PFSK-1 (cell line): ENCODE data around the gene USHBP1.

Experiments used
- FOXP2 ChIP-seq: optimal IDR thresholded peaks from 2 replicates; pipeline ENCODE3; 2011; ENCODE audit warnings: borderline replicate concordance, control low read depth, inconsistent platforms; ENCODE audit not compliant: insufficient read depth; ENCODE audit errors: extremely low read length, extremely low read depth
- POLR2AphosphoS5 ChIP-seq: IDR thresholded peaks from 2 replicates; pipeline ENCODE4 v1.6.1; 2012; ENCODE audit warnings: low read depth, mild to moderate bottlenecking, control low read depth, low read length, moderate library complexity
- SIN3A ChIP-seq: IDR thresholded peaks from 2 replicates; pipeline ENCODE4 v1.6.1; 2012; ENCODE audit warnings: mild to moderate bottlenecking, low read length, moderate library complexity, borderline replicate concordance; ENCODE audit not compliant: insufficient read depth
- TAF1 ChIP-seq: IDR thresholded peaks from 2 replicates; pipeline ENCODE4 v1.6.1; 2012; ENCODE audit warnings: low read length, control low read depth, borderline replicate concordance; ENCODE audit not compliant: insufficient read depth
- TF ChIP-seq, protein P1 (sequence below), 2 experiments: IDR thresholded peaks; 2 replicates each; pipeline versions ENCODE4 v1.6.1 to v1.8.0; 2011 to 2012; ENCODE audit warnings: low read depth in 2 of 2, low read length in 2 of 2, control low read depth in 1 of 2, inconsistent platforms in 1 of 2, mild to moderate bottlenecking in 1 of 2, moderate library complexity in 1 of 2; ENCODE audit not compliant: insufficient read depth in 1 of 2

USHBP1 gene

DNA sequence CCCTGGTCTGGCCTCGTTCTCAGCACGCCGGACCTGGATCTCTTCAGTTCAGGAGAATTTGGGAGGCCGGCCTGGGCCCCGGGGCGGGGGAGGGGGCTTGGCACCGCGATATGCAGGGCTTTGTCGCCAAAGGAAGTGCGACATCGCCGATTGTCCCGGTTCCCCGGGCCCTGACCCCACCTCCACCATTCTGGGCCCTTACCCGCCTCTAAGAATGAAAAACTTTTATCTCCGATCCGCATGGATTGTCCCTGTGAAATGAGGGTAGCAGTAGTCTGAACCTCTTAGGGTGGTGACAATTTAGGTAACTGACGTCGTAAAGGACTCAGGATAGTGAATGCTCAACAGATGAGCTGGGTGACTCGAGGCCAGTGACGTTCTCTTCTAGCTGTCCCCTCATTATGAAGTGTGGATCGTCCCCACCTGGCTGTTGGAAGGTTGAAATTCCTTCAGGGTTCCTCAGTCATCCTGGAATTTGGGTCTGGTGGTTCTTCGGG is 45.5 kb upstream of the USHBP1 start:
- TF ChIP-seq, protein P1, sequence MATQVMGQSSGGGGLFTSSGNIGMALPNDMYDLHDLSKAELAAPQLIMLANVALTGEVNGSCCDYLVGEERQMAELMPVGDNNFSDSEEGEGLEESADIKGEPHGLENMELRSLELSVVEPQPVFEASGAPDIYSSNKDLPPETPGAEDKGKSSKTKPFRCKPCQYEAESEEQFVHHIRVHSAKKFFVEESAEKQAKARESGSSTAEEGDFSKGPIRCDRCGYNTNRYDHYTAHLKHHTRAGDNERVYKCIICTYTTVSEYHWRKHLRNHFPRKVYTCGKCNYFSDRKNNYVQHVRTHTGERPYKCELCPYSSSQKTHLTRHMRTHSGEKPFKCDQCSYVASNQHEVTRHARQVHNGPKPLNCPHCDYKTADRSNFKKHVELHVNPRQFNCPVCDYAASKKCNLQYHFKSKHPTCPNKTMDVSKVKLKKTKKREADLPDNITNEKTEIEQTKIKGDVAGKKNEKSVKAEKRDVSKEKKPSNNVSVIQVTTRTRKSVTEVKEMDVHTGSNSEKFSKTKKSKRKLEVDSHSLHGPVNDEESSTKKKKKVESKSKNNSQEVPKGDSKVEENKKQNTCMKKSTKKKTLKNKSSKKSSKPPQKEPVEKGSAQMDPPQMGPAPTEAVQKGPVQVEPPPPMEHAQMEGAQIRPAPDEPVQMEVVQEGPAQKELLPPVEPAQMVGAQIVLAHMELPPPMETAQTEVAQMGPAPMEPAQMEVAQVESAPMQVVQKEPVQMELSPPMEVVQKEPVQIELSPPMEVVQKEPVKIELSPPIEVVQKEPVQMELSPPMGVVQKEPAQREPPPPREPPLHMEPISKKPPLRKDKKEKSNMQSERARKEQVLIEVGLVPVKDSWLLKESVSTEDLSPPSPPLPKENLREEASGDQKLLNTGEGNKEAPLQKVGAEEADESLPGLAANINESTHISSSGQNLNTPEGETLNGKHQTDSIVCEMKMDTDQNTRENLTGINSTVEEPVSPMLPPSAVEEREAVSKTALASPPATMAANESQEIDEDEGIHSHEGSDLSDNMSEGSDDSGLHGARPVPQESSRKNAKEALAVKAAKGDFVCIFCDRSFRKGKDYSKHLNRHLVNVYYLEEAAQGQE (IDR thresholded peaks at IDR 0.05; ENCODE audit: insufficient read depth in 1 of 2, low read depth in 2 of 2, low read length in 2 of 2) = no peak
- TF ChIP-seq TAF1 = no peak
- TF ChIP-seq FOXP2 = no peak
- TF ChIP-seq POLR2AphosphoS5 = no peak
- TF ChIP-seq SIN3A = no peak

DNA sequence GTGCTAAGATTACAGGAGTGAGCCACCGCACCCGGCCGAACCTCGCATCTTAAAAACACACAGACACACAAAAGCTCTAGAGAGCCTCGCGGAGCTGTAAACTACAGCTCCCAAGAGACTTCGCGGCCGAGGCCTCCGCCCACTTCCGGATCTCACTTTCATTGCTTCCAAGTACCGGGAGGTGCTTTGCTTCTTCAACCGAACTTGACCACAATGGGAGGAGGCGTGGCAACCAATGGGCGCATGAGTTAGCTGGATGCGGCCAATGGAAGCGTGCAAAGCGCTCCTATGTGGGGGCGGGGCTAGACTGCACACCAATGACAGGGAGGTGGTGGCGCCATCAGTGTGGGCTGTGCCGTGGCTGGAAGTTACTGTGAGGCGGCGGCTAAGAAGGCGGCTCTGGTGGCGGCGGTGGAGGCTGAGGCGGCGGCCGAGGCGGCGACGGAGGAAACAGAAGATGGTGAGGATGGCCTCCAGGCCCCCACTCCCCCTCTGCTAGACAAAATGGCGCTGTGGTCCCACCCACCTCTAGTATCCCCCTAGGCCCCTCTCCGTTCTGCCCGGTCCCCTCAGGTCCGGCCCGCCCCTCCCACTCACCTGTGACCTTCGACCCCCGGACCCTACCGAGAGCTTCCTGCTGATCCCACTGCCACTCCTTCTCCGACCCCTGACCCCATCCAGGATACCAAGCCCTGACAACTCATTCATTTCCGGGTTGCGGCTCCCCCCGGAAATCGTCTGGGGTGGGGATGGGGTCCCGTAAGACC is 44.8 kb upstream of the USHBP1 start, which contains the start of gene DDA1:
Gene DDA1, plus strand, starts transcription at position 366 of the 767 bp plus-strand sequence. Its CDS starts 92 bp downstream, at position 458.
- no peak for TF ChIP-seq FOXP2
- peak; percentile 80 for TF ChIP-seq TAF1
- no peak for TF ChIP-seq SIN3A
- TF ChIP-seq, protein P1 (IDR thresholded peaks at IDR 0.05; ENCODE audit: insufficient read depth in 1 of 2, low read depth in 2 of 2, low read length in 2 of 2) = no peak
- peak; percentile 70 for TF ChIP-seq POLR2AphosphoS5

DNA sequence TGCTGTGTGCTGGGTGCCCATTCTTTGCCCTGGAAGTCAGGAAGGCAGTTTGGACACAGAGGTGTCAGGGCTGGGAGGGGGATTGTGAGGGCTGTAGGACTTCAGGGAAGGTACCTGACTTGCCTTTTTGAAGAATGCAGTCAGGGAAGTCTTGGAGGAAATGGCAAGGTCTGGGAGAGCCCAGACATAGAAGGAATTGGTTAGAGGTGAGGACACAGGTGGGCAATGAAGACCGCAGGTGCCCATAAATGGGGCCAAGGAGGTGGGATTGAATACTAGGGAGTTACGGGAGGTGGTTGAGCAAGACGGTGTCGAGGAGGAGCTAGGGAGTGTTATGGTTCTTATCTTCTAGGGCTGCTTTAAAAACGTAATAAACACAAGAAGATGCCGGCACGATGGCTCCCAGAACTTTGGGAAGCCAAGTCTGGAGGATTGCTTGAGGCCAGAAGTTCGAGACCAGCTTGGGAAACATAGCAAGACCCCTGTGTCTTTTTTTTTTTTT is 43.4 kb upstream of the USHBP1 start:
- TF ChIP-seq FOXP2 (no peak), SIN3A (no peak), TAF1 (no peak), POLR2AphosphoS5 (no peak)
- TF ChIP-seq, protein P1 (IDR thresholded peaks at IDR 0.05; ENCODE audit: insufficient read depth in 1 of 2, low read depth in 2 of 2, low read length in 2 of 2) = no peak

DNA sequence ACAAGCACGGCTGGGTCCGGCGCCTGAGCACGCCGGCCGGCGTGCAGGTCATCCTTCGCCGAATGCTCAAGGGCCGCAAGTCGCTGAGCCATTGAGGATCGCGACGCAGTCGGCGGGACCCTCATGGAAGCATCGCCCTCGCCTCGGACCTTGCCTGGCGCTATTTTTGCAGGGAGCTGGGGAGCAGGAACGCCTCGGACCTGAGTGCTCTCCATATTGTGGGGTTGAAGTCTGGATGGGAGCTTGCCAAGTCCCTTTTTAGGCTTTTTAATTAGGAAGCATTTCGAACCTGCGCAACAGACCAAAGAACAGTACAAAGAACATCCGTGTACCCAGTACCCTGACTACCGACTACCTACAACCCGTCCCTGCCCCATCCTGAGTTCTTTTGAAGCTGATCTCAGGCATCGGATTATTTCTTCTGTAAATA is 41.8 kb upstream of the USHBP1 start:
- TF ChIP-seq SIN3A (no peak), TAF1 (no peak), POLR2AphosphoS5 (no peak), FOXP2 (no peak)
- TF ChIP-seq, protein P1 (IDR thresholded peaks at IDR 0.05; ENCODE audit: insufficient read depth in 1 of 2, low read depth in 2 of 2, low read length in 2 of 2) = no peak
